ENCODE results near the gene TMEM151B.

The TMEM151B gene

GRCh38 chr6:44285552-44286284 is 15.5 kb downstream of the TMEM151B start:
- no peak for DNase-seq

GRCh38 chr6:44286285-44286565 is 16.0 kb downstream of the TMEM151B start:
- no peak for DNase-seq

GRCh38 chr6:44286747-44287146 is 16.5 kb downstream of the TMEM151B start:
- DNase-seq = no peak

GRCh38 chr6:44289726-44290260 is 19.5 kb downstream of the TMEM151B start:
- no peak for DNase-seq

- DNase-seq = no peak
Observed at GRCh38 chr6:44291841-44292240, 21.6 kb downstream of the TMEM151B start.

- no peak for DNase-seq
Observed at GRCh38 chr6:44292661-44293365, 22.6 kb downstream of the TMEM151B start.

GRCh38 chr6:44294832-44295791 is 24.9 kb downstream of the TMEM151B start:
- DNase-seq = no peak

GRCh38 chr6:44297063-44298038 is 27.1 kb downstream of the TMEM151B start:
- DNase-seq = peak; percentile 38 to 77 (median 75)

- DNase-seq = peak in 1 of 3 experiments; percentile 50
Observed at GRCh38 chr6:44298055-44298803, 28.0 kb downstream of the TMEM151B start.

GRCh38 chr6:44298864-44299263 is 28.6 kb downstream of the TMEM151B start:
- peak in 1 of 3 experiments; percentile 21 for DNase-seq

GRCh38 chr6:44300292-44300823 is 30.1 kb downstream of the TMEM151B start:
- DNase-seq = no peak

GRCh38 chr6:44301106-44301505 is 30.9 kb downstream of the TMEM151B start:
- DNase-seq = no peak

- no peak for DNase-seq
Observed at GRCh38 chr6:44301782-44302564, 31.7 kb downstream of the TMEM151B start.

- DNase-seq = no peak
Observed at GRCh38 chr6:44302856-44303255, 32.6 kb downstream of the TMEM151B start.

GRCh38 chr6:44303842-44304241 is 33.6 kb downstream of the TMEM151B start:
- no peak for DNase-seq

GRCh38 chr6:44304282-44305199 is 34.3 kb downstream of the TMEM151B start:
- DNase-seq = peak in 2 of 3 experiments; percentile 15 to 31

GRCh38 chr6:44305200-44305725 is 35.0 kb downstream of the TMEM151B start:
- no peak for DNase-seq

GRCh38 chr6:44306710-44307109 is 36.5 kb downstream of the TMEM151B start:
- DNase-seq = no peak

GRCh38 chr6:44307217-44307616 is 37.0 kb downstream of the TMEM151B start:
- no peak for DNase-seq
